ENCODE results near the gene MTR.
A peak's percentile ranks its signal among the peaks of the same experiment; 100 is the strongest.
"Not testable (repeated sequence)": the region's sequence is repeated elsewhere in the genome, so short reads cannot be mapped to it uniquely, and the experiment has no call there.

Gene MTR

GRCh38 chr1:236904892-236905741 lies 110.0 kb downstream of the MTR start:
- H3K27me3 ChIP-seq (ENCODE audit: insufficient read depth, low read length), result no peaks in the 10 kb centered on the region
- no peaks in the 10 kb centered on the region for H3K79me2 ChIP-seq (ENCODE audit: control insufficient read depth, insufficient read depth, low read length, unreplicated experiment)
- 0 out of 2 replicates have a peak, but pooled peaks cover 2% of the 10 kb centered on the region for H3K36me3 ChIP-seq (ENCODE audit: insufficient read depth, low read length)
- H3K27ac ChIP-seq (ENCODE audit: low read depth, low read length), result peak overlapping the region; percentile 60
- H2AFZ ChIP-seq (ENCODE audit: low read length, unreplicated experiment), result no peak overlapping the region
- H3K4me3 ChIP-seq (ENCODE audit: low read depth, low read length), result peak overlapping the region; percentile 7; the same call in 1 of the 2 replicates
- peaks cover 13% of the 10 kb centered on the region for H3K4me1 ChIP-seq (ENCODE audit: control insufficient read depth, insufficient read depth, low read length, unreplicated experiment)

GRCh38 chr1:236907205-236907604 lies 112.1 kb downstream of the MTR start:
- Histone ChIP-seq H3K4me1 (ENCODE audit: control insufficient read depth, insufficient read depth, low read length, unreplicated experiment) (peaks cover 13% of the 10 kb centered on the region), H3K27me3 (ENCODE audit: insufficient read depth, low read length) (no peaks in the 10 kb centered on the region), H2AFZ (ENCODE audit: low read length, unreplicated experiment) (no peak overlapping the region), H3K4me3 (ENCODE audit: low read depth, low read length) (no peak overlapping the region), H3K36me3 (ENCODE audit: insufficient read depth, low read length) (no peaks in the 10 kb centered on the region), H3K79me2 (ENCODE audit: control insufficient read depth, insufficient read depth, low read length, unreplicated experiment) (no peaks in the 10 kb centered on the region), H3K27ac (ENCODE audit: low read depth, low read length) (no peak overlapping the region)

- no peaks in the 10 kb centered on the region for H3K27me3 ChIP-seq (ENCODE audit: insufficient read depth, low read length)
- H3K79me2 ChIP-seq (ENCODE audit: control insufficient read depth, insufficient read depth, low read length, unreplicated experiment), result no peaks in the 10 kb centered on the region
- peaks cover 13% of the 10 kb centered on the region for H3K4me1 ChIP-seq (ENCODE audit: control insufficient read depth, insufficient read depth, low read length, unreplicated experiment)
- no peak overlapping the region for H3K27ac ChIP-seq (ENCODE audit: low read depth, low read length)
- H2AFZ ChIP-seq (ENCODE audit: low read length, unreplicated experiment), result no peak overlapping the region
- H3K36me3 ChIP-seq (ENCODE audit: insufficient read depth, low read length), result no peaks in the 10 kb centered on the region
- no peak overlapping the region for H3K4me3 ChIP-seq (ENCODE audit: low read depth, low read length)
These were observed 113.6 kb downstream of the MTR start for GRCh38 chr1:236908669-236909068.

- H3K36me3 ChIP-seq (ENCODE audit: insufficient read depth, low read length); H3K27ac ChIP-seq (ENCODE audit: low read depth, low read length); H3K4me3 ChIP-seq (ENCODE audit: low read depth, low read length); H3K79me2 ChIP-seq (ENCODE audit: control insufficient read depth, insufficient read depth, low read length, unreplicated experiment); H3K4me1 ChIP-seq (ENCODE audit: control insufficient read depth, insufficient read depth, low read length, unreplicated experiment); H2AFZ ChIP-seq (ENCODE audit: low read length, unreplicated experiment); H3K27me3 ChIP-seq (ENCODE audit: insufficient read depth, low read length): not testable (repeated sequence)
These were observed 116.0 kb downstream of the MTR start for GRCh38 chr1:236911047-236911446.

GRCh38 chr1:236913371-236914037 lies 118.4 kb downstream of the MTR start:
- H2AFZ ChIP-seq (ENCODE audit: low read length, unreplicated experiment), result no peak overlapping the region

GRCh38 chr1:236914375-236914774 lies 119.3 kb downstream of the MTR start:
- Histone ChIP-seq H3K27ac (ENCODE audit: low read depth, low read length) (no peak overlapping the region), H3K36me3 (ENCODE audit: insufficient read depth, low read length) (no peaks in the 10 kb centered on the region), H3K79me2 (ENCODE audit: control insufficient read depth, insufficient read depth, low read length, unreplicated experiment) (no peaks in the 10 kb centered on the region), H3K4me1 (ENCODE audit: control insufficient read depth, insufficient read depth, low read length, unreplicated experiment) (no peaks in the 10 kb centered on the region), H2AFZ (ENCODE audit: low read length, unreplicated experiment) (no peak overlapping the region), H3K27me3 (ENCODE audit: insufficient read depth, low read length) (no peaks in the 10 kb centered on the region), H3K4me3 (ENCODE audit: low read depth, low read length) (no peak overlapping the region)

More at GRCh38 chr1:236913371-236914037, 118.4 kb downstream of the MTR start:
- Histone ChIP-seq H3K36me3 (ENCODE audit: insufficient read depth, low read length) (no peaks in the 10 kb centered on the region), H3K27me3 (ENCODE audit: insufficient read depth, low read length) (no peaks in the 10 kb centered on the region), H3K4me1 (ENCODE audit: control insufficient read depth, insufficient read depth, low read length, unreplicated experiment) (no peaks in the 10 kb centered on the region), H3K27ac (ENCODE audit: low read depth, low read length) (no peak overlapping the region), H3K79me2 (ENCODE audit: control insufficient read depth, insufficient read depth, low read length, unreplicated experiment) (no peaks in the 10 kb centered on the region), H3K4me3 (ENCODE audit: low read depth, low read length) (no peak overlapping the region)

- Histone ChIP-seq H3K79me2 (ENCODE audit: control insufficient read depth, insufficient read depth, low read length, unreplicated experiment) (no peaks in the 10 kb centered on the region), H3K36me3 (ENCODE audit: insufficient read depth, low read length) (no peaks in the 10 kb centered on the region), H3K4me1 (ENCODE audit: control insufficient read depth, insufficient read depth, low read length, unreplicated experiment) (no peaks in the 10 kb centered on the region), H3K4me3 (ENCODE audit: low read depth, low read length) (no peak overlapping the region), H3K27me3 (ENCODE audit: insufficient read depth, low read length) (no peaks in the 10 kb centered on the region), H3K27ac (ENCODE audit: low read depth, low read length) (no peak overlapping the region), H2AFZ (ENCODE audit: low read length, unreplicated experiment) (no peak overlapping the region)
These were observed 121.2 kb downstream of the MTR start for GRCh38 chr1:236916131-236916800.

GRCh38 chr1:236917448-236917847 lies 122.4 kb downstream of the MTR start:
- no peak overlapping the region for H2AFZ ChIP-seq (ENCODE audit: low read length, unreplicated experiment)
- no peak overlapping the region for H3K27ac ChIP-seq (ENCODE audit: low read depth, low read length)
- no peaks in the 10 kb centered on the region for H3K4me1 ChIP-seq (ENCODE audit: control insufficient read depth, insufficient read depth, low read length, unreplicated experiment)
- H3K4me3 ChIP-seq (ENCODE audit: low read depth, low read length), result no peak overlapping the region
- no peaks in the 10 kb centered on the region for H3K79me2 ChIP-seq (ENCODE audit: control insufficient read depth, insufficient read depth, low read length, unreplicated experiment)
- no peaks in the 10 kb centered on the region for H3K27me3 ChIP-seq (ENCODE audit: insufficient read depth, low read length)
- H3K36me3 ChIP-seq (ENCODE audit: insufficient read depth, low read length), result no peaks in the 10 kb centered on the region

- peaks cover 5% of the 10 kb centered on the region; the same call in 1 of the 2 replicates for H3K27me3 ChIP-seq (ENCODE audit: insufficient read depth, low read length)
- no peak overlapping the region for H2AFZ ChIP-seq (ENCODE audit: low read length, unreplicated experiment)
- no peaks in the 10 kb centered on the region for H3K79me2 ChIP-seq (ENCODE audit: control insufficient read depth, insufficient read depth, low read length, unreplicated experiment)
- H3K4me1 ChIP-seq (ENCODE audit: control insufficient read depth, insufficient read depth, low read length, unreplicated experiment), result no peaks in the 10 kb centered on the region
- no peak overlapping the region for H3K4me3 ChIP-seq (ENCODE audit: low read depth, low read length)
- no peaks in the 10 kb centered on the region for H3K36me3 ChIP-seq (ENCODE audit: insufficient read depth, low read length)
- H3K27ac ChIP-seq (ENCODE audit: low read depth, low read length), result no peak overlapping the region
These were observed 125.3 kb downstream of the MTR start for GRCh38 chr1:236920286-236920894.

- Histone ChIP-seq H3K36me3 (ENCODE audit: insufficient read depth, low read length) (no peaks in the 10 kb centered on the region), H2AFZ (ENCODE audit: low read length, unreplicated experiment) (no peak overlapping the region), H3K4me3 (ENCODE audit: low read depth, low read length) (no peak overlapping the region), H3K27me3 (ENCODE audit: insufficient read depth, low read length) (peaks cover 5% of the 10 kb centered on the region; the same call in 1 of the 2 replicates), H3K79me2 (ENCODE audit: control insufficient read depth, insufficient read depth, low read length, unreplicated experiment) (no peaks in the 10 kb centered on the region), H3K27ac (ENCODE audit: low read depth, low read length) (no peak overlapping the region), H3K4me1 (ENCODE audit: control insufficient read depth, insufficient read depth, low read length, unreplicated experiment) (no peaks in the 10 kb centered on the region)
These were observed 126.5 kb downstream of the MTR start for GRCh38 chr1:236921610-236922009.
